ENCODE measurements around the gene HES3. TPM values are rescaled to one million over a fixed set of nuclear protein-coding genes. Genes with fewer than 3 reads are reported as not detected.

The HES3 gene
- total RNA-seq, 1 donor from 2014 or later, result not detected

- Mint-ChIP-seq H3K36me3 (ENCODE audit: low read depth) (no peaks in the 10 kb centered on the region), H3K4me1 (ENCODE audit: low read depth) (no peaks in the 10 kb centered on the region), H3K9me3 (no peaks in the 10 kb centered on the region), H3K4me3 (no peak overlapping the region), H3K27ac (no peak overlapping the region), H3K27me3 (ENCODE audit: insufficient read depth) (peaks cover 9% of the 10 kb centered on the region)
- no peak for DNase-seq (ENCODE audit: low spot score)
- intact Hi-C loops (cut with micrococcal nuclease), result no loop called here
These were observed 21.2 kb downstream of the HES3 start for GRCh38 chr1:6265151-6265550.

DNA sequence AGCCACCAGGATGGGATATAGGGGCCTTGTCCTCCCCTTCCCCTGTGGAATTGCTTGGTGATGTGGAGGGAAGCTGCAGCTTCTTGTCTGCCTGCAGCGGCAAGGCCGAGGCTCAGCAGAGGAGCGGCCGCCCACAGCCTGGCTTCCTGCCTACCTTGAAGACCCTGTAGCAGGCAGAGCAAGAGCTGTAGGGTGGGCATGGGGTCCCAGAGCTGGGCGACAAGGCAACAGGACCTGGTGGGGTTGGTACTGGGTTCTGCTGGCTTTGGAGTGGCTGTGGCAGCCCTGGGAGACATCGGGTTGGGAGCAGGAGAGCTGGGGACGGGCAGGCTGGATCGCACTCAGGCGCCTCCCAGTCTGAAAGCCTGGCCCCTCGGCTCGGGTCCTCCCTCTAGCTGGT, 22.7 kb downstream of the HES3 start:
- no peaks in the 10 kb centered on the region for H3K4me1 Mint-ChIP-seq (ENCODE audit: low read depth)
- H3K27me3 Mint-ChIP-seq (ENCODE audit: insufficient read depth), result peaks cover 5% of the 10 kb centered on the region
- intact Hi-C loops (cut with micrococcal nuclease), result no loop called here
- H3K27ac Mint-ChIP-seq, result no peak overlapping the region
- H3K36me3 Mint-ChIP-seq (ENCODE audit: low read depth), result no peaks in the 10 kb centered on the region
- H3K9me3 Mint-ChIP-seq, result no peaks in the 10 kb centered on the region
- no peak for DNase-seq (ENCODE audit: low spot score)
- H3K4me3 Mint-ChIP-seq, result no peak overlapping the region

- H3K9me3 Mint-ChIP-seq, result no peaks in the 10 kb centered on the region
- DNase-seq (ENCODE audit: low spot score), result no peak
- no peaks in the 10 kb centered on the region for H3K27me3 Mint-ChIP-seq (ENCODE audit: insufficient read depth)
- H3K4me1 Mint-ChIP-seq (ENCODE audit: low read depth), result no peaks in the 10 kb centered on the region
- no peak overlapping the region for H3K4me3 Mint-ChIP-seq
- H3K36me3 Mint-ChIP-seq (ENCODE audit: low read depth), result no peaks in the 10 kb centered on the region
- no peak overlapping the region for H3K27ac Mint-ChIP-seq
- intact Hi-C loops (cut with micrococcal nuclease), result no loop called here
These were observed 23.8 kb downstream of the HES3 start for GRCh38 chr1:6267686-6268322.

DNA sequence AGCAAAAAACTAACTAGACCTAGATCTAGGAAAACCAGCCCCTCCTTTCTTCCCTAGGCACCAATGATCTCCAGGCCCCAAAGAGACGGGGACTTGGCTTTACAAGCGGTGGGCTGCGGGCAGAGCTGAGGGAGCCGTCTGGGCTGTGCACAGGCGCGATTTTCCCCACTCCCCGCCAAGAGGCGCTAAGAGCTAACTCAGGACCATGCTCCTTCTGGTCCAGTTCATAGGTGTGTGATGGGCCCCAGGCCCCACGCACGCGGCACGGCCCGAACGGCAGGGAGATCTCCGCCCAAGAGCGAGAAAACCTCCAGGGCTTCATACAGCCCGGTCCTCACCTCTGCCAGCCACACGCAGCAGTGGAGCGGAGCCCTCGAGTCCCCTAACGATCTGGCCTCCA, 24.4 kb downstream of the HES3 start:
- no peaks in the 10 kb centered on the region for H3K9me3 Mint-ChIP-seq
- H3K4me3 Mint-ChIP-seq, result no peak overlapping the region
- H3K36me3 Mint-ChIP-seq (ENCODE audit: low read depth), result no peaks in the 10 kb centered on the region
- no peaks in the 10 kb centered on the region for H3K4me1 Mint-ChIP-seq (ENCODE audit: low read depth)
- no peak overlapping the region for H3K27ac Mint-ChIP-seq
- DNase-seq (ENCODE audit: low spot score), result no peak
- no peaks in the 10 kb centered on the region for H3K27me3 Mint-ChIP-seq (ENCODE audit: insufficient read depth)
- intact Hi-C loops (cut with micrococcal nuclease), result no loop called here

- DNase-seq (ENCODE audit: low spot score), result no peak
- Mint-ChIP-seq H3K9me3 (no peaks in the 10 kb centered on the region), H3K27me3 (ENCODE audit: insufficient read depth) (no peaks in the 10 kb centered on the region), H3K4me3 (no peak overlapping the region), H3K36me3 (ENCODE audit: low read depth) (no peaks in the 10 kb centered on the region), H3K27ac (no peak overlapping the region), H3K4me1 (ENCODE audit: low read depth) (no peaks in the 10 kb centered on the region)
- intact Hi-C loops (cut with micrococcal nuclease), result no loop called here
These were observed 25.3 kb downstream of the HES3 start for GRCh38 chr1:6269296-6269695.

DNA sequence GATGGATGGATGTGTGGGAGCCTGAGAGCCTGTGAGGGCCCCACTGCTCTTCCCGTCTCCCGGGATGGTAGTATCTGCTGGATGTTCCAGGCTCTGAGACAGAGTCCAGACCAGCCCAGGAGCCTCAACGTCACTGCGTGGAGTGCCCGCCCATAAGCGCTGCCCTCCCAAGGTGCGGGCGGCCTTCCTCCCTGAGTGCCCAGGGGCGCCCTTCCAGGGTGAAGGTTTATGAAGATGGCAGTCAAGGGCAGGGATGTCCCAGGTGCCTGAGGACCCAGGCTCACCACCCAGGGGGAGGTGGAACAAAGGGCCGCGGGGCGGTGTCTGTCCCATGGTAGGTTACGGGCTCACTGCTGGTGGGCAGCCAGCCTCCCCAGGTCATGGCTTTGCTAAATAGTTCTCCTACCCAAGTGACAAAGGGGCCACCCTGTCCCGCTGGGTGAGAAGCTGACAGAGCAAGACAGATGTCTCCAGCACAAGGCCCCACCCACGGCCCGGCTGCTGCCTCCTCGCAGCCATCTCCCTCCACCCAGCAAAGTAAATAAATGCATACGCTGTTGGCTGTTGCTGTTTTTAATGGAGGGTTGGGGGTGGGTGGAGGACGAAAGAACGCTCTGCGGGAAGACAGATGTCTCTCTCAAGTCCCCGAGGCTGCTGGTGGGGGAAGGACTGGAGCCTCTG, 25.9 kb downstream of the HES3 start:
- H3K36me3 Mint-ChIP-seq (ENCODE audit: low read depth), result no peaks in the 10 kb centered on the region
- H3K9me3 Mint-ChIP-seq, result no peaks in the 10 kb centered on the region
- DNase-seq (ENCODE audit: low spot score), result no peak
- no peaks in the 10 kb centered on the region for H3K4me1 Mint-ChIP-seq (ENCODE audit: low read depth)
- H3K4me3 Mint-ChIP-seq, result no peak overlapping the region
- no peak overlapping the region for H3K27ac Mint-ChIP-seq
- intact Hi-C loops (cut with micrococcal nuclease), result no loop called here
- no peaks in the 10 kb centered on the region for H3K27me3 Mint-ChIP-seq (ENCODE audit: insufficient read depth)

GRCh38 chr1:6270401-6270800, 26.4 kb downstream of the HES3 start:
- H3K27me3 Mint-ChIP-seq (ENCODE audit: insufficient read depth), result no peaks in the 10 kb centered on the region

GRCh38 chr1:6271006-6271405, 27.0 kb downstream of the HES3 start:
- no peak for DNase-seq (ENCODE audit: low spot score)
- H3K4me3 Mint-ChIP-seq, result no peak overlapping the region
- no peaks in the 10 kb centered on the region for H3K36me3 Mint-ChIP-seq (ENCODE audit: low read depth)
- H3K4me1 Mint-ChIP-seq (ENCODE audit: low read depth), result no peaks in the 10 kb centered on the region
- no peaks in the 10 kb centered on the region for H3K27me3 Mint-ChIP-seq (ENCODE audit: insufficient read depth)
- intact Hi-C loops (cut with micrococcal nuclease), result no loop called here
- no peaks in the 10 kb centered on the region for H3K9me3 Mint-ChIP-seq
- H3K27ac Mint-ChIP-seq, result no peak overlapping the region

More at GRCh38 chr1:6270401-6270800, 26.4 kb downstream of the HES3 start:
- H3K4me3 Mint-ChIP-seq, result no peak overlapping the region
- H3K36me3 Mint-ChIP-seq (ENCODE audit: low read depth), result no peaks in the 10 kb centered on the region
- no peaks in the 10 kb centered on the region for H3K9me3 Mint-ChIP-seq
- H3K27ac Mint-ChIP-seq, result no peak overlapping the region
- no peaks in the 10 kb centered on the region for H3K4me1 Mint-ChIP-seq (ENCODE audit: low read depth)
- intact Hi-C loops (cut with micrococcal nuclease), result no loop called here
- DNase-seq (ENCODE audit: low spot score), result no peak

DNA sequence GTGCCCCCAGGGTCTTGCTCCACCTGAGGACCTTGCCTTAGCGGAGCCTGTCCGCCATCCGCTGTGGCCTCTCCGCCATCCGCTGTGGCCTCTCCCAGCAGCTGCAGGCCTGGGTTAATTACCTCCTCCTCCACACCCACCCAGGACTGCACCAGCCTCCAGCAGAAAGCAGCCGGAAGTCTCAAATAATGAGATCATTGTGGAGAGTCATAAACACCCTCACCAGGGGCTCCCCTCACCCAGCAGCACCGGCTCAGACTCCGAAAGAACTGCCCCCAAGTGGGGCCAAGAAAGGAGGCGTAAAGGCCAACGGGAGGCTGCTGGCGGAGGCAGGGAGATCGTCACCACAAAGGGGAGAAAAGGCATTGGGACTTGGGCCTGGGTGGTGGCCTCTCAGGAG, 27.6 kb downstream of the HES3 start:
- Mint-ChIP-seq H3K4me1 (ENCODE audit: low read depth) (no peaks in the 10 kb centered on the region), H3K4me3 (no peak overlapping the region)

GRCh38 chr1:6272452-6272851, 28.5 kb downstream of the HES3 start:
- Mint-ChIP-seq H3K27me3 (ENCODE audit: insufficient read depth) (no peaks in the 10 kb centered on the region), H3K27ac (no peak overlapping the region), H3K4me3 (no peak overlapping the region), H3K4me1 (ENCODE audit: low read depth) (no peaks in the 10 kb centered on the region), H3K9me3 (no peaks in the 10 kb centered on the region), H3K36me3 (ENCODE audit: low read depth) (no peaks in the 10 kb centered on the region)
- intact Hi-C loops (cut with micrococcal nuclease), result no loop called here
- DNase-seq (ENCODE audit: low spot score), result no peak

More for the DNA sequence above, 27.6 kb downstream of the HES3 start:
- H3K27ac Mint-ChIP-seq, result no peak overlapping the region
- no peak for DNase-seq (ENCODE audit: low spot score)
- H3K27me3 Mint-ChIP-seq (ENCODE audit: insufficient read depth), result no peaks in the 10 kb centered on the region
- H3K9me3 Mint-ChIP-seq, result no peaks in the 10 kb centered on the region
- H3K36me3 Mint-ChIP-seq (ENCODE audit: low read depth), result no peaks in the 10 kb centered on the region
- intact Hi-C loops (cut with micrococcal nuclease), result no loop called here

DNA sequence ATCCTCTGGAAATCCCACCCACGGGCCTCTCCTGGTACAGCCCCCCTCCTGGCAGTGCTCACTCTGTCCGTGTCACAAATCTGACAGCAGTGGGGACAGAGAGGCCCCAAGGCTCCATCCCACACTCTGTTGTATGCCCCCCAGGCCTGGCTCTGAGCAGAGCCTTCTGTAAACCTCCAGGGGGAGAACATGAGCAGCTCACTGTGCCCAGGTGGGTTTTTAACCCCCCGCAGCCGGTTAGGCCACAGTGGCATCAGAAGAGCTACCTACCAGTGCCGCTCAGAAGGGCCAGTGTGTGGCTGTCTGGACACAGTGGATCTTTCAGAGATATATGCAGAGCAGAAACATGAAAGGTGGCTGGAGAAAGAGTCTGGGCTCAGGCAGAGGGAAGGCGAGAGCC, 28.9 kb downstream of the HES3 start:
- H3K4me1 Mint-ChIP-seq (ENCODE audit: low read depth), result no peaks in the 10 kb centered on the region
- no peaks in the 10 kb centered on the region for H3K9me3 Mint-ChIP-seq
- H3K4me3 Mint-ChIP-seq, result no peak overlapping the region
- no peak overlapping the region for H3K27ac Mint-ChIP-seq
- no peak for DNase-seq (ENCODE audit: low spot score)
- no peaks in the 10 kb centered on the region for H3K36me3 Mint-ChIP-seq (ENCODE audit: low read depth)
- intact Hi-C loops (cut with micrococcal nuclease), result no loop called here
- H3K27me3 Mint-ChIP-seq (ENCODE audit: insufficient read depth), result no peaks in the 10 kb centered on the region

GRCh38 chr1:6273380-6273891, 29.5 kb downstream of the HES3 start:
- Mint-ChIP-seq H3K4me3 (no peak overlapping the region), H3K27me3 (ENCODE audit: insufficient read depth) (no peaks in the 10 kb centered on the region), H3K36me3 (ENCODE audit: low read depth) (no peaks in the 10 kb centered on the region), H3K9me3 (no peaks in the 10 kb centered on the region), H3K4me1 (ENCODE audit: low read depth) (no peaks in the 10 kb centered on the region), H3K27ac (no peak overlapping the region)
- DNase-seq (ENCODE audit: low spot score), result no peak
- intact Hi-C loops (cut with micrococcal nuclease), result no loop called here

- DNase-seq (ENCODE audit: low spot score), result no peak
- intact Hi-C loops (cut with micrococcal nuclease), result no loop called here
- H3K27ac Mint-ChIP-seq, result no peak overlapping the region
- no peaks in the 10 kb centered on the region for H3K4me1 Mint-ChIP-seq (ENCODE audit: low read depth)
- no peaks in the 10 kb centered on the region for H3K36me3 Mint-ChIP-seq (ENCODE audit: low read depth)
- H3K4me3 Mint-ChIP-seq, result no peak overlapping the region
- no peaks in the 10 kb centered on the region for H3K27me3 Mint-ChIP-seq (ENCODE audit: insufficient read depth)
- no peaks in the 10 kb centered on the region for H3K9me3 Mint-ChIP-seq
These were observed 30.1 kb downstream of the HES3 start for GRCh38 chr1:6274102-6274501.

Data from activated T-helper 1 cell treated with anti-CD3 and anti-CD28 coated beads, Interleukin-12 subunit alpha, Interleukin-12 subunit beta, Interleukin-2, Interleukin-4 antibody, amounts not matched to agents 30 ng/mL and 10 ng/mL and 1 ng/mL, durations not matched to agents 14 hours and 24 hours and 36 hours (primary cell).